AG10803 (cell line): Measurements from ENCODE around the gene PCK2.

Experiments used
- DNase-seq: peaks from one replicate; pipeline ENCODE4 v3.0.0; 2010; ENCODE audit warnings: low read depth
- H3K4me3 ChIP-seq: 2 replicates; pipeline ENCODE4 v1.5.1; 2011; ENCODE audit warnings: mild to moderate bottlenecking, low read length, control low read depth
- TF ChIP-seq, protein P1 (sequence below): conservative IDR thresholded peaks from 2 replicates; pipeline ENCODE4 v1.5.1; 2011; ENCODE audit warnings: mild to moderate bottlenecking, low read length, control low read depth, inconsistent platforms

Gene PCK2

DNA sequence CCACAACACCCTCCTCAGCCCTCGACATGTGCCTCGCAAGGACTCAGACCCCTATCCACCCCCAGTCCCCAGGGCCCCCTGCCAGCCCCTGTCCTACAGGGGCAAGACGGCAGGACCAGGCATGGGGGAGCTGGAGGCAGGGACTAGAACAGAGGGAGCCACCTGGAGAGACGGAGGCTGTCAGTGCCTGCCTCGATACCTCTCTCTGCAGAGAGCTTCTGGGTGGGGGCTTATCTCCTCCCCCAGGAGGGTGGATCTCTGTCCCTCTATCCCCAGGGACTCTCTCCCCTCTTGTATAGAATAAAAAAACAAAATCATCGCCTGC, 24.7 kb upstream of the PCK2 start:
- TF ChIP-seq, protein P1, sequence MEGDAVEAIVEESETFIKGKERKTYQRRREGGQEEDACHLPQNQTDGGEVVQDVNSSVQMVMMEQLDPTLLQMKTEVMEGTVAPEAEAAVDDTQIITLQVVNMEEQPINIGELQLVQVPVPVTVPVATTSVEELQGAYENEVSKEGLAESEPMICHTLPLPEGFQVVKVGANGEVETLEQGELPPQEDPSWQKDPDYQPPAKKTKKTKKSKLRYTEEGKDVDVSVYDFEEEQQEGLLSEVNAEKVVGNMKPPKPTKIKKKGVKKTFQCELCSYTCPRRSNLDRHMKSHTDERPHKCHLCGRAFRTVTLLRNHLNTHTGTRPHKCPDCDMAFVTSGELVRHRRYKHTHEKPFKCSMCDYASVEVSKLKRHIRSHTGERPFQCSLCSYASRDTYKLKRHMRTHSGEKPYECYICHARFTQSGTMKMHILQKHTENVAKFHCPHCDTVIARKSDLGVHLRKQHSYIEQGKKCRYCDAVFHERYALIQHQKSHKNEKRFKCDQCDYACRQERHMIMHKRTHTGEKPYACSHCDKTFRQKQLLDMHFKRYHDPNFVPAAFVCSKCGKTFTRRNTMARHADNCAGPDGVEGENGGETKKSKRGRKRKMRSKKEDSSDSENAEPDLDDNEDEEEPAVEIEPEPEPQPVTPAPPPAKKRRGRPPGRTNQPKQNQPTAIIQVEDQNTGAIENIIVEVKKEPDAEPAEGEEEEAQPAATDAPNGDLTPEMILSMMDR, result no peak
- no peak for DNase-seq
- H3K4me3 ChIP-seq, result no peak overlapping the region

DNA sequence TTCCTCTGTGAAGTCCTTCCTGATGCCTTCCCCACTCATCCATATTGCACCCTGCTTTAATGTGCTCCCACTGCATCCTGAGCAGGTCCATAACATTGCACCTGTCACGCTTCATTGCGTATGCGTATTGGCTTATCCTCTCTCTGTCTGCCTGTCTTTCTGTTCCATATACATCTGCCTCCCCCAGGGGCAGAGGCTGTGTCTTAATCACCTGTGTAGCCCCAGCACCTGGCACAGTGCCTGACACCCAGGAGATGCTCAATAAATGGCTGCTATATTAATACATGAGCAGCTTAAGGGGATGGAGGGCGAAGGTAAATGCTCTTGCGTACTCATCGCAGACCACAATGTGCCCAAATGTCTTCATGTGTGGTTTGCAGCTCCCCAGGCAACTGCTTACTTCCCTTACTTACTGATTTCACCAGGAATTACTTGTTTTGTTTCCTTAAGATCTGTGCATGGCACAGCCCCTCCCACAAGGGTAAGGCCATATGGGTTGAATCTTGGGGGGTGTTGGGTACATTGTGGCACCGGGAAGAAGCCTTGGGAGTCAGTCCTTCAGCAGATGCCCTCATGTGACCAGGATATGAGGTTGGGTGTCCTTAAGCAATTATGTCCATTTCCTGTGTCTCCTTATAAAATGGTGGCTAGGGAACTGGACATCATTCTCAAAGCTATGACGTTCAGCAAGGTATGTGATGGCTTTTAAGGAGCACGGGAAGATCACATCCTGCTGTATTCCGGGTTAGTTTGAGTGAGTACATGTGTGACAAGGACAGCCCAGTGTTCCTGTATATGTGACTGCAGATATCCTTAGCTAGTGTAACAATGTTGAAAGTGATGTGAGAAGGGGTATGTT, 23.6 kb upstream of the PCK2 start:
- TF ChIP-seq, protein P1, result no peak

DNA sequence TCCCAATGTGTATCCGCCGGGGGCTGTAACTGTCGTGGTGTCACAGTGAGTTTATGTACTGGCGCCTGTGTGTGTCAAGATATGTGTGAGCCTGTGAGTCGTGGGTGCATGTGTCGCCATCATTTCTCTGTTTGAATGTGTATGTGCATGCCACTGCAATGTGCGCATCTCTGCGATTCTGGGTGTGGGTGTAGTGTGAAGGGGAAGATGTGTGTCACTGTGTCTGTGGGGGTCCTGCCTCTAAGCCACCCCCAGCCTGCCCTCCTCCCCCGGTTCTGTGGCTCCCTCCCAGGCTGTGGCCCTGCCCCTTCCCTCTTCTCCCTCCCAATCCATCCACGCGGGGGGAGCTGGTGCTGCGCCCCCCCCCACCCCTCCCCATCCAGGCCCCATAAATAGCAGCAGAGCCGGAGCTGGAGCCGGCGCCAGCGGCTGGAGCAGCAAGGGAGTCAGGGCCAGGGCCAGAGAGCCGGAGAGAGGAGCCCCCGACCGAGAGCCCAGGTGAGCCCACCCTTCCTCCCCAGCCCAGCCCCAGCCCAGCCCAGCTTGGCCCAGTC, 22.9 kb upstream of the PCK2 start, which contains the start of gene CPNE6:
TSS of gene CPNE6 (plus strand) at position 419 of the 554 bp plus-strand sequence. CDS start 1,375 bp downstream, outside the sequence.
- no peak for DNase-seq
- TF ChIP-seq, protein P1, result no peak
- no peak within 1 kb of the TSS for H3K4me3 ChIP-seq

More for the DNA sequence above, 23.6 kb upstream of the PCK2 start:
- H3K4me3 ChIP-seq, result no peak overlapping the region
- DNase-seq, result no peak

DNA sequence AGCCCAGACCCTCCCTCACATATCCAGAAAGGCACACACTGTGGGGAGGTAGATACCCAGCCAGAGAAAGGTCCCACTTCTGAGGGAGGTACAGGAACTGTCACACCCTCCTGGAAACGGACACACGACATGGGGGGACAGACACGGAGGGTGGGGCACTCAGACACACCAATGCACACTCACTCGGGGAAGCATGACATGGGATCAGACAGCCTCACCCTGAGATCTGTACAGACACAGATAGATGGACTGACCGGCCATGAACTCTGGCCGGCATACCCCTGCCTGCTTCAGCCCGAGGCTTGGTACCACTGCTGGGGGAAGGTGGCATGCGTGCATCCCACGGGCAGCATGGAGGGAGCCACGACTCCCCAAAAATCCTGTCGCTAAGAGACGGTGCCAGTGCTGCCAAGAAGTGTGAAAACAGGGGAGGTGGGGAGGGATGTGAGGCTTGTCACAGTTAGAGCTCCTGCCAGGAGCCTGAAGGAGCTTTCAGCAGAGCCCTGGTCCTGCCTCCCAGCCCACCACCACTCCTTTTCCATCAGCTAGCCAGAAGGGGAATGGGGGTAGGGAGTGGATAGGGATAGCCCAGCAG, 22.2 kb upstream of the PCK2 start:
- no peak overlapping the region for H3K4me3 ChIP-seq
- DNase-seq, result no peak
- TF ChIP-seq, protein P1, result no peak

DNA sequence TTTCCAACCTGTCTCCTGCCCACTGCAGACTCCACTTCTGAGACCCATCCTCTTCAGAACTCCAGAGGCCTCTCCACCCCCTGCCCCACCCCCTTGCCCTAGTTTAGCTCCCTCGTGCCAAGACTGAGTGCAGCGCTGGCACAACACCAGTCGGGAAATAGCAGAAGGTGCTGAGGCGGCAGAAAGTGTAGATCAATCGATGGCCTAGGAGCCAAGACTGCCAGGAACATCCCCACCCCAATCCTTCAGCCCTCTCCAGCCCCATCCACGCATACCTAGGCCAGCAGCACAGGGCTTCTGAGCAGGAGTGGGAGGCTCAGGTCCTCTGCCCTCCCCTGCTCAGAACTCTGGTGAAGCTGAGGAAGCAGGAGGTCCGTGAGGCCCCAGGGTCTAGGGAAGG, 21.7 kb upstream of the PCK2 start:
- H3K4me3 ChIP-seq, result no peak overlapping the region
- TF ChIP-seq, protein P1, result no peak
- DNase-seq, result no peak

DNA sequence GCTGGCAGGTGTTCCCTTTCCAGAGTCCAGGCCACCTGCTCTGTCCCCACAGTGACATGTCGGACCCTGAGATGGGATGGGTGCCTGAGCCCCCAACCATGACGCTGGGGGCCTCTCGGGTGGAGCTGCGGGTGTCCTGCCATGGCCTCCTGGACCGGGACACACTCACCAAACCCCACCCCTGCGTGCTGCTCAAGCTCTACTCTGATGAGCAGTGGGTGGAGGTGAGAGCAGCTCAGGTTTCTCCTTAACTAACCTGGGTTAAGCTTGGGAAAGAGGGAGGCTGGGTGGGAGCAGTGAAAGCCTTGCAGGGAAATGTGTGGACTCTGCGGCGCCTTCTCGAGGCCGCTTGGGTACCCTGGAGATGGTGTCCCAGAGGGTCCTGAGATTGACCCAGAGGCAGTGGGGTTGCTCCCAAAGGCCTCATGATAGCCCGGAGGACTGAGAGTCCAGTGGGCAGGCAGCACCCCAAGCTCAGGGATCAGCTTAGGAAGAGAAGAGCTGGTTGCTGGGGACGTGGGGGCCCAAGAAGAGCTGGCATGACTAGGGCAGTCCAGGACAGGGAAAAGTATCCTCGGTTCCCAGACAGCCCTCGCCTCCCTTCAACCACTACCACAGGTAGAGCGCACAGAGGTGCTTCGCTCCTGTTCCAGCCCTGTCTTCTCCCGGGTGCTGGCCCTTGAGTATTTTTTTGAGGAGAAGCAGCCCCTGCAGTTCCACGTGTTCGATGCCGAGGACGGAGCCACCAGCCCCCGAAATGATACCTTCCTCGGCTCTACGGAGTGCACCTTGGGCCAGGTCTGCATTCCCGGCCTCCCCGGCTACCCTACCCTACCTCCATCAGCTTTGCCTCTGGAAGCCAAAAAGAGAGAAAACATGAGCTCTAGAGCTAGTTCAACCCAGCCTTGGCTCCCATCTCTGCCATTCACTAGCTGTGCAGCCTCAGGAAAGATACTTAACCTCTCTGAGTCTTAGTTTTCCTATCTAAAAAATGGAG, 20.9 kb upstream of the PCK2 start:
- no peak overlapping the region for H3K4me3 ChIP-seq
- DNase-seq, result no peak
- TF ChIP-seq, protein P1, result no peak
